Right lobe of liver (tissue), 6 donors: ENCODE results near the gene CPNE7. TPM values are rescaled to one million over a fixed set of nuclear protein-coding genes. Genes with fewer than 3 reads are reported as not detected.

Experiments used
- ATAC-seq, 4 donors: fragments of 200-7000 bp; cut with Tn5 transposase; one replicate each; pipeline ENCODE4 v1.9.1; 2020; ENCODE audit warnings: mild to moderate bottlenecking in 4 of 4, moderate library complexity in 4 of 4
- DNase-seq, 3 donors: peaks; one replicate each; pipeline ENCODE4 v3.0.0-alpha.2; 2020
- H3K27ac ChIP-seq, 3 donors: fragments of 200-600 bp; one replicate each; pipeline ENCODE4 v1.8.0; 2022
- H3K27me3 ChIP-seq, 2 donors: fragments of 200-600 bp; one replicate each; pipeline ENCODE4 v1.8.0; 2022
- H3K36me3 ChIP-seq, 4 donors: fragments of 200-600 bp; sonication (generic) in 1 of 4; one replicate each; pipeline versions ENCODE4 v1.5.1 to v1.8.0; 2017 to 2022; ENCODE audit warnings: control low read depth in 1 of 4
- H3K4me1 ChIP-seq, 4 donors: fragments of 200-600 bp; sonication (generic) in 1 of 4; one replicate each; pipeline versions ENCODE4 v1.5.1 to v1.8.0; 2017 to 2022; ENCODE audit warnings: control low read depth in 1 of 4
- H3K4me3 ChIP-seq, 3 donors: fragments of 200-600 bp; one replicate each; pipeline ENCODE4 v1.8.0; 2022
- H3K9me3 ChIP-seq, 4 donors: fragments of 200-600 bp; sonication (generic) in 1 of 4; one replicate each; pipeline versions ENCODE4 v1.5.1 to v1.8.0; 2017 to 2022; ENCODE audit warnings: control low read depth in 1 of 4
- CTCF ChIP-seq, 4 donors: fragments of 200-600 bp in 3 of 4; fragments of 450-650 bp in 1 of 4; IDR thresholded peaks; one replicate each; pipeline versions ENCODE4 v1.5.1 to v1.8.0; 2016 to 2022; ENCODE audit warnings: antibody characterized with exemption in 4 of 4, mild to moderate bottlenecking in 2 of 4
- POLR2A ChIP-seq: fragments of 450-650 bp; IDR thresholded peaks from one replicate; pipeline ENCODE4 v1.6.1; 2017; ENCODE audit warnings: antibody characterized with exemption, mild to moderate bottlenecking
- WGBS: methylation state at CpG from one replicate; pipeline ENCODE4 v1.1.6; 2018; ENCODE audit warnings: low coverage, low lambda C conversion rate; ENCODE audit not compliant: insufficient coverage; ENCODE audit errors: missing lambda C conversion rate; 5-methylcytosine and 5-hydroxymethylcytosine counted together
- intact Hi-C, 2 donors: fragments of 100-400 bp; cut with DNase I; formaldehyde crosslinking; loops; one replicate each; pipeline versions ENCODE4 v1.11.2 to v1.14.1; 2022
- total RNA-seq, 6 experiments: library from RNA; depleted of rRNA in 2 of 6; stranded (reverse); fragments of >200 nt in 2 of 6; fragmentation: NEBNext Ultra II Directional in 3 of 6; extraction: Animal tissue kit (Norgen Biotek cat#: 25700) in 3 of 6; gene quantifications; one replicate each; pipeline versions ENCODE4 v1.1.0 to v1.2.4, GENCODE V29; 2016 to 2023
- donor health status: DM: no; HTN: yes; CAD: no.
- donor health status: DM: no; HTN: no; CAD: no.
- donor health status: DM: no; HTN: no; CAD: no.
- donor health status: DM: no; HTN: yes; CAD: no.
- donor health status: DM: no; HTN: yes; CAD: no.

Gene CPNE7
- total RNA-seq, 6 experiments from 2014 or later: 0.33 to 3.7 (median 0.77) TPM

GRCh38 chr16:89534252-89534756, 41.3 kb upstream of the CPNE7 start:
- 47% methylated on average over 8 of the region's 11 CpGs for WGBS
- peak in 2 of 3 donors; percentile 61 to 64 for DNase-seq
- Histone ChIP-seq H3K27me3 (no peaks in the 10 kb centered on the region), H3K4me3 (no peak overlapping the region), H3K4me1 (peaks cover 0 to 18% (median 7%) of the 10 kb centered on the region in 4 donors), H3K36me3 (peaks cover 0 to 32% (median 10%) of the 10 kb centered on the region in 4 donors), H3K9me3 (no peaks in the 10 kb centered on the region), H3K27ac (peak overlapping the region; percentile 3 to 67 (median 29))
- intact Hi-C loops: no loop called here
- peak; percentile 71 to 88 (median 85) for ATAC-seq
- TF ChIP-seq CTCF (IDR thresholded peaks at IDR 0.05) (no peak), POLR2A (no peak)

- WGBS: 93% methylated on average over 9 of the region's 24 CpGs
- peaks cover 0 to 23% (median 7%) of the 10 kb centered on the region in 4 donors for H3K36me3 ChIP-seq
Observed at GRCh38 chr16:89536371-89536770, 39.2 kb upstream of the CPNE7 start.

GRCh38 chr16:89536886-89537548, 38.5 kb upstream of the CPNE7 start:
- intact Hi-C loops: no loop called here
- TF ChIP-seq POLR2A (no peak), CTCF (IDR thresholded peaks at IDR 0.05) (no peak)
- Histone ChIP-seq H3K36me3 (peaks cover 0 to 23% (median 5%) of the 10 kb centered on the region in 4 donors), H3K27ac (no peak overlapping the region), H3K9me3 (no peaks in the 10 kb centered on the region), H3K27me3 (no peaks in the 10 kb centered on the region), H3K4me1 (peaks cover 0 to 18% (median 7%) of the 10 kb centered on the region in 4 donors), H3K4me3 (no peak overlapping the region)
- DNase-seq: no peak
- no CpG with 5 or more reads among the region's 36 CpGs for WGBS
- ATAC-seq: no peak

More at GRCh38 chr16:89536371-89536770, 39.2 kb upstream of the CPNE7 start:
- Histone ChIP-seq H3K9me3 (no peaks in the 10 kb centered on the region), H3K27ac (no peak overlapping the region), H3K27me3 (no peaks in the 10 kb centered on the region), H3K4me3 (no peak overlapping the region), H3K4me1 (peaks cover 0 to 18% (median 7%) of the 10 kb centered on the region in 4 donors)
- ATAC-seq: no peak
- TF ChIP-seq POLR2A (no peak), CTCF (IDR thresholded peaks at IDR 0.05) (no peak)
- DNase-seq: no peak
- intact Hi-C loops: no loop called here

- ATAC-seq: no peak
- Histone ChIP-seq H3K4me3 (no peak overlapping the region), H3K4me1 (peaks cover 0 to 18% (median 7%) of the 10 kb centered on the region in 4 donors), H3K36me3 (peaks cover 0 to 20% (median 5%) of the 10 kb centered on the region in 4 donors), H3K27ac (no peak overlapping the region), H3K27me3 (no peaks in the 10 kb centered on the region), H3K9me3 (no peaks in the 10 kb centered on the region)
- TF ChIP-seq CTCF (IDR thresholded peaks at IDR 0.05): no peak
- no peak for TF ChIP-seq POLR2A
- no CpG with 5 or more reads among the region's 7 CpGs for WGBS
- DNase-seq: no peak
- intact Hi-C loops: no loop called here
Observed at GRCh38 chr16:89537549-89537925, 38.0 kb upstream of the CPNE7 start.
